ENCODE data around the gene PPP2R1B.

DNA sequence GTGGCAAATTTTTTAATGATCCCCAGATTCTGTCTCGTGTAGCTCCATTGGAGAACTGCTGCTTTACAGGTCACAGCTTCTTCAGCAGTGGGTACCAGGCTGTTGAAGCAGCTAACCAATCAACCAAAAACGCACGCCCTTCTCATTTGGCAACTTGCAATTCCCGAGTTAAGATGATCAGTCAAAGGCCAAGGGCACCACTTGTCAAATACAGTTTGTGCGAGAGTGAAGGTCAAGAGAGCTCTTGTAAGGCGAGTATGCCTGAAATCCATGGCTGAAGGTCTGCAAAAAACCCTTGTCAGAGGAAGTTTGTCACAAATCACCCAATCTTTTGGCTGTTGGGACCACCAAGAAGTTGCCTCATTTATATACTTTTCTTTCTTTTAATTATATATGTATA lies 12.9 kb upstream of the PPP2R1B start:
- TF ChIP-seq, protein P1, sequence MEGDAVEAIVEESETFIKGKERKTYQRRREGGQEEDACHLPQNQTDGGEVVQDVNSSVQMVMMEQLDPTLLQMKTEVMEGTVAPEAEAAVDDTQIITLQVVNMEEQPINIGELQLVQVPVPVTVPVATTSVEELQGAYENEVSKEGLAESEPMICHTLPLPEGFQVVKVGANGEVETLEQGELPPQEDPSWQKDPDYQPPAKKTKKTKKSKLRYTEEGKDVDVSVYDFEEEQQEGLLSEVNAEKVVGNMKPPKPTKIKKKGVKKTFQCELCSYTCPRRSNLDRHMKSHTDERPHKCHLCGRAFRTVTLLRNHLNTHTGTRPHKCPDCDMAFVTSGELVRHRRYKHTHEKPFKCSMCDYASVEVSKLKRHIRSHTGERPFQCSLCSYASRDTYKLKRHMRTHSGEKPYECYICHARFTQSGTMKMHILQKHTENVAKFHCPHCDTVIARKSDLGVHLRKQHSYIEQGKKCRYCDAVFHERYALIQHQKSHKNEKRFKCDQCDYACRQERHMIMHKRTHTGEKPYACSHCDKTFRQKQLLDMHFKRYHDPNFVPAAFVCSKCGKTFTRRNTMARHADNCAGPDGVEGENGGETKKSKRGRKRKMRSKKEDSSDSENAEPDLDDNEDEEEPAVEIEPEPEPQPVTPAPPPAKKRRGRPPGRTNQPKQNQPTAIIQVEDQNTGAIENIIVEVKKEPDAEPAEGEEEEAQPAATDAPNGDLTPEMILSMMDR (IDR thresholded peaks at IDR 0.05), result no peak
- no peak for TF ChIP-seq EZH2 (IDR thresholded peaks at IDR 0.05; ENCODE audit: borderline replicate concordance, insufficient read depth, low read depth, low read length, poor library complexity, severe bottlenecking)
